OCI-LY7 (cell line): Measurements from ENCODE around the gene ZNF844. TPM values are rescaled to one million over a fixed set of nuclear protein-coding genes. Genes with fewer than 3 reads are reported as not detected.

ENCODE experiments used
- BruUV-seq: library from RNA; stranded (reverse); fragments of 400-500 nt; replicated peaks from 2 replicates; lab custom pipeline; 2021; lab: Mats Ljungman, UMichigan
- CTCF ChIA-PET: fragments of 300-600 bp; sonication (Branson Sonifier 250); formaldehyde crosslinking; loops from one replicate; lab custom pipeline; 2022; ENCODE audit warnings: antibody characterized with exemption; ENCODE audit not compliant: unreplicated experiment; lab: Charles Lee
- POLR2A ChIA-PET: fragments of 300-600 bp; sonication (Branson Sonifier 250); formaldehyde crosslinking; loops from one replicate; lab custom pipeline; 2022; ENCODE audit warnings: antibody characterized with exemption; lab: Charles Lee
- DNase-seq: peaks from one replicate; pipeline ENCODE4 v3.0.0-alpha.2; 2015; ENCODE audit warnings: low spot score
- H2AFZ ChIP-seq: fragments of 200-600 bp; sonication (generic), shearing (Covaris generic); 2 replicates; pipeline ENCODE4 v1.6.1; 2014; ENCODE audit warnings: mild to moderate bottlenecking, antibody characterized with exemption, low read length, moderate library complexity
- H3K27ac ChIP-seq: fragments of 200-600 bp; sonication (generic); 2 replicates; pipeline ENCODE4 v1.5.1; 2014; ENCODE audit warnings: mixed run types, low read depth, mild to moderate bottlenecking, moderate library complexity, low read length, inconsistent platforms; ENCODE audit not compliant: poor library complexity, severe bottlenecking
- H3K36me3 ChIP-seq: fragments of 200-600 bp; sonication (generic); 2 replicates; pipeline ENCODE4 v1.6.1; 2014; ENCODE audit warnings: mild to moderate bottlenecking, antibody characterized with exemption, low read length, moderate library complexity, mixed read lengths; ENCODE audit not compliant: insufficient read depth
- H3K4me1 ChIP-seq: fragments of 200-600 bp; sonication (generic); 2 replicates; pipeline ENCODE4 v1.5.1; 2014; ENCODE audit warnings: mild to moderate bottlenecking, low read length; ENCODE audit not compliant: insufficient read depth, poor library complexity, severe bottlenecking
- H3K4me2 ChIP-seq: fragments of 200-600 bp; sonication (generic); 2 replicates; pipeline ENCODE4 v1.6.1; 2014; ENCODE audit warnings: mild to moderate bottlenecking, low read length
- H3K4me3 ChIP-seq: fragments of 200-600 bp; sonication (generic); 2 replicates; pipeline ENCODE4 v1.5.1; 2014; ENCODE audit warnings: mild to moderate bottlenecking, low read depth, low read length; ENCODE audit not compliant: poor library complexity, severe bottlenecking
- H3K79me2 ChIP-seq: fragments of 200-600 bp; sonication (generic); 2 replicates; pipeline ENCODE4 v1.6.1; 2016; ENCODE audit warnings: low read depth, mild to moderate bottlenecking, low read length, moderate library complexity, mixed read lengths; ENCODE audit not compliant: insufficient read depth
- H3K9me2 ChIP-seq: fragments of 200-600 bp; sonication (generic); 2 replicates; pipeline ENCODE4 v1.6.1; 2016; ENCODE audit warnings: mild to moderate bottlenecking, low read length, mixed read lengths; ENCODE audit not compliant: insufficient read depth
- H3K9me3 ChIP-seq: fragments of 200-600 bp; sonication (generic); 2 replicates; pipeline ENCODE4 v1.6.1; 2014; ENCODE audit warnings: mild to moderate bottlenecking, mixed run types, low read length, mixed read lengths
- H4K20me1 ChIP-seq: fragments of 200-600 bp; sonication (generic); 2 replicates; pipeline ENCODE4 v1.6.1; 2014; ENCODE audit warnings: mild to moderate bottlenecking, antibody characterized with exemption, low read length, moderate library complexity, mixed read lengths; ENCODE audit not compliant: insufficient read depth
- CTCF ChIP-seq: fragments of 200-600 bp; sonication (generic); conservative IDR thresholded peaks from 2 replicates; pipeline ENCODE4 v1.5.1; 2014; ENCODE audit warnings: mild to moderate bottlenecking, antibody characterized with exemption, low read length, moderate library complexity, mixed read lengths
- EZH2phosphoT487 ChIP-seq: fragments of 200-600 bp; sonication (generic); IDR thresholded peaks from 2 replicates; pipeline ENCODE4 v1.6.1; 2018; ENCODE audit warnings: low read depth, borderline replicate concordance, mild to moderate bottlenecking, mixed run types, antibody characterized with exemption, low read length, moderate library complexity, mixed read lengths
- intact Hi-C: fragments of 100-400 bp; cut with micrococcal nuclease; formaldehyde crosslinking; loops from one replicate; pipeline ENCODE4 v1.10.0; 2022; ENCODE audit not compliant: unreplicated experiment
- total RNA-seq, 2 experiments: library from RNA; depleted of rRNA in 1 of 2; stranded (reverse); fragments of >200 nt in 1 of 2; shearing (Covaris generic) in 1 of 2; gene quantifications; 2 replicates each; pipeline ENCODE4 v1.2.3, GENCODE V29; 2014 to 2022

The ZNF844 gene
- total RNA-seq, 2 experiments from 2014 or later = 6.7 to 9.3 TPM

GRCh38 chr19:12043752-12044422, 20.6 kb upstream of the ZNF844 start:
- POLR2A ChIA-PET = no interaction called here

GRCh38 chr19:12047868-12048267, 16.7 kb upstream of the ZNF844 start:
- ChIA-PET POLR2A (interaction anchor here (0.7 kb wide), 1 partner anchor 285 kb away, joined by 4 read pairs; the partner anchor contains the start of gene ZNF563), CTCF (no interaction called here)
- peaks cover 4% of the 10 kb centered on the region for H3K4me1 ChIP-seq
- peaks cover 30% of the 10 kb centered on the region for H3K36me3 ChIP-seq
- H3K4me3 ChIP-seq = no peak overlapping the region
- no peak overlapping the region for H3K4me2 ChIP-seq
- no peak overlapping the region for H3K27ac ChIP-seq
- no peak for DNase-seq
- no TSS peak for BruUV-seq
- H3K79me2 ChIP-seq = no peaks in the 10 kb centered on the region
- intact Hi-C loops = no loop called here
- H3K9me3 ChIP-seq = peaks cover 7% of the 10 kb centered on the region; the same call in 1 of the 2 replicates
- no peak overlapping the region for H2AFZ ChIP-seq
- H4K20me1 ChIP-seq = no peaks in the 10 kb centered on the region
- no peak for TF ChIP-seq CTCF
- no peak for TF ChIP-seq EZH2phosphoT487
- no peaks in the 10 kb centered on the region for H3K9me2 ChIP-seq

More at GRCh38 chr19:12043752-12044422, 20.6 kb upstream of the ZNF844 start:
- TF ChIP-seq EZH2phosphoT487 (no peak), CTCF (no peak)
- intact Hi-C loops = no loop called here
- Histone ChIP-seq H3K4me2 (no peak overlapping the region), H3K36me3 (peaks cover 32% of the 10 kb centered on the region), H4K20me1 (no peaks in the 10 kb centered on the region), H3K9me3 (peaks cover 7% of the 10 kb centered on the region; the same call in 1 of the 2 replicates), H2AFZ (no peak overlapping the region), H3K4me1 (no peaks in the 10 kb centered on the region), H3K79me2 (no peaks in the 10 kb centered on the region), H3K9me2 (no peaks in the 10 kb centered on the region), H3K4me3 (no peak overlapping the region), H3K27ac (no peak overlapping the region)
- CTCF ChIA-PET = no interaction called here
- BruUV-seq = no TSS peak
- DNase-seq = no peak

- no peak for DNase-seq
- BruUV-seq = no TSS peak
- Histone ChIP-seq H3K4me3 (peak overlapping the region; percentile 81), H2AFZ (peak overlapping the region; percentile 85), H3K4me1 (peaks cover 9% of the 10 kb centered on the region), H3K9me2 (no peaks in the 10 kb centered on the region), H3K27ac (no peak overlapping the region), H4K20me1 (no peaks in the 10 kb centered on the region), H3K36me3 (no peaks in the 10 kb centered on the region), H3K9me3 (no peaks in the 10 kb centered on the region), H3K4me2 (peak overlapping the region; percentile 89), H3K79me2 (no peaks in the 10 kb centered on the region)
- TF ChIP-seq CTCF (no peak), EZH2phosphoT487 (no peak)
- intact Hi-C loops = loop anchor here (2.0 kb wide), 1 partner anchor 171 kb away; no protein-coding TSS in a partner anchor
- ChIA-PET POLR2A (no interaction called here), CTCF (no interaction called here)
Measured at GRCh38 chr19:12052091-12052496, 12.4 kb upstream of the ZNF844 start.
